ENCODE data around the gene SLC22A31.

SLC22A31 gene

DNA sequence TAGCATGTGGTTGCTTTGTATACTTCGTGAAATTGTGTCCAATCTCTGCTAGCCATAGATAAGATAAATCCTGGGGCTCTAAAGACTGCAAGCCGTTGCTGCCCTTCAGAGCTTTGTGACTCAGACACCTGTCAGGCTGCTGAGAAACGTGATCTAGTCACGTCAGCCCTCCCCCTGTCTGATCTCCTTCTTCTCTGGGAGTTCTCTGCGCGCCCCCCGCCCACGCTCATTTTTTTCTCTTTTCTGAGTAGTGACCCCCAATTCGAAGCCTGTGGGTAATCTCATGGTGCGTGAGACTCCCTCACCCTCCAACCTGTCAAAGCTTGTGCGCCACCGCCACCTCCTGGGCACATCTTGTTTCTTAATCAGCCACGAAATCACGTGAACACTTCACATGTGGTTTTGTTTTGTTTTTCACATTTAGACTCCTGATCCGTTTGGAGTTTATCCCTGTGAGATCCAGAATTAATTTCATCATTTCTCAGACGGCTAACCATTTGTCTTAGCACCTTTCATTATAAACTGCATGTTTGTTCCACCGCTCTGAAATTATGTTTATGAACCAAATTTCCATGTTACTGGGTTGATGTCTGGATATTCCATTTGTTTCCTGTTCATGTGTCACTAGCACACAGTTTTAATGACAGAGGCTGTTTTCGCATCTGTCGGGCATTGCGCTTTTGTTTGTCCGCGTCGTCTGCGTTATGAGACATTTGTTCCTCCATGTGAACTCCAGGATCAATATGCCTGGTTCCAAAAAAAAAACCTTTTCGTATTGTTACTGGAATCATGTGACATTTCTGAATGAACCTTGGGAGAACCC is 16.2 kb upstream of the SLC22A31 start:
- peak; percentile 46 to 70 for DNase-seq

DNA sequence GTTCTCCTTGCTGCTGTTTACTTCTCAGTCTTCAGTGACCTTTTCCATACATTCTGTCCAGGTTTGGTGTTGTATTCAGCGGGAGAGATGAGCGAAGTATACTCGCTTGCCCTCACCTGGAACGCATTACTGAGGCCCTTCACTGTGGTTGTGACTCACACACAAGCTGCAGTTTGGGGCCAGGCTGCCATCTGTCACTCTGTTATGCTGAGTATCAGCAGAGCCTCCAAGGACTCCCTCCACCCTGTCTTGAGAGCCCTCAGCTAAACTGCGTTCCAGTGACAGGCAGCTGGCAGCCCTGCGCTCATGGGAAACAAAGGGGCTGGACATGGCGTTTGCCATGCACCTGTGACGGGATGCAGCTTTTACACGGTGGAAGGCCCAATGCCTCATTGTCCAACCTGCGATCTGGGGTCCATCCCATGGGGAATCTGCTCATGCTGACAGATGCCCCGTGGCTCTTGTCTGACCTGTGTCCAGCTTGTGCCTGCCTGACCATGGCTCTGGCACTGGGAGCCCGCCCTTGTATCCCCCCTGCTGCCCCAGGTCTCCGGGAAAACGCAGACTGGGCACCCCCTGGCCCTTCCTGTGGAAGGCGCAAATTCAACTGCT is 10.7 kb upstream of the SLC22A31 start:
- no peak for DNase-seq

DNA sequence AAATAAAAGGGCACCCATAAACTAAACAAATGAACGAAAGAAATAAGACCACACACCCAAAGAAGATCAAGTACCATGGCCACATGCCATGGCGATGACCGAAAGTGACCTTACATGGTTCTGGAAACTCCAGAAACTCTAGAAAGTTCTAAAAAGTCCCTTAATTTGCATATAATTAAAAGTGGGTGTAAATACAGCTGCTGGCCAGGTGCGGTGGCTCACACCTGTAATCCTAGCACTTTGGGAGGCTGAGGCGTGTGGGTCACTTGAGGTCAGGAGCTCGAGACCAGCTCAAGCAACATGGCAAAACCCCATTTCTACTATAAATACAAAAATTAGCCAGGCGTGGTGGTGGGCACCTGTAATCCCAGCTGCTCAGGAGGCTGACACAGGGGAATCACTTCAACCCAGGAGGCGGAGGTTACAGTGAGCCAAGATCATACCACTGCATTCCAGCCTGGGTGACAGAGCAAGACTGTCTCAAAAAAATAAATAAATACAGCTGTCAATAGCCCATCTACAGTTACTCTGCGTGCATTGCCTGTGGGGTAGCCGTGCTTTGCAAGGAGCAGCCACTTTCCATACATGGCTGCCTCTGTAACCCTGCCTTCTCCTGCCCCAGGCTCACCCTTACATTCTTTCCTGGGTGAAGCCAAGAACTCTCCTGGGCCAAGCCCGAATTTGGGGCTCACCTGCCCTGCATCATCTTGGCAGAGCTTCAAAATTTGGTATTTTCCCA is 10.0 kb upstream of the SLC22A31 start:
- DNase-seq: no peak

DNA sequence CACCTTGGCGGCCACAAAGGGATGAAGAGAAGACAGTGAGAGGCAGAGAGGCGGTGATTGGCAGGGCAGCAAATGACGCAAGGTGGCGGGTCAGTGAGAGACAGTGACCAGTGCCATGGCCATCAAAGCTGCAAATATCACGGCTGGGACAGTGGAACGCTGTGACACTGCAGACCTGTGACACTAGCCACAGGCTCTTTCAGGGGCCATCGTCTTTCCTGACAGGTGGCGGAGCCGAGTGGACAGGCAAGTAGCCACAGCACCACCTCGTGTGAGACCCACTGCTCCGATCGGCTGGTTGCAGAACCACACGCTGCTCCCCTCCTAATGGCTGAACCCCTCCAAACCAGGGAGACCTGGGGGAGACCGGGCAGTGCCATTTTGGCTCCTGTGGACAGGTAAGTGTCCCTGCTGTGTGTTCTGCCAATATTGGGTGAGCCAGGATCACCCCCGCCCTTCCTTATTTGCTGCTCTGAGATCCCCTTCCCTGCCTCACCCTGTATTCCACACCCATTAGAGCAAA is 9.2 kb upstream of the SLC22A31 start:
- DNase-seq: no peak

DNA sequence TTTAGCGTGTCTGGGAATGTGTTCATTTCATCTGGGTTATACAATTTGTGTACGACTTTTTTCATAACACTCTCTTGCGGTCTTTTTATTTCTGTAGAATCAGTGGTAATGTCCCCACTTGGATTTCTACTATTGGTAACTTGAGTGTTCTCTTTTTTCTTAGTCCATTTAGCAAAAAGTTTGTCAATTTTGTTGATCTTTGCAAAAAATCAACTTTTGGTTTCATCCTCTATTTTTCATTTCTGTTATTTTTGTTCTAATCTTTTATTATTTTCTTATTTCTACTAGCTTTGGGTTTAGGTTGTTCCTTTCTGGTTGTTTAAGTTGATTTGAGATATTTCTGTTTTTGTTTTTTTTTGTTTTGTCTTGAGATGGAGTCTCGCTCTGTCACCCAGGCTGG is 7.7 kb upstream of the SLC22A31 start:
- DNase-seq: no peak

DNA sequence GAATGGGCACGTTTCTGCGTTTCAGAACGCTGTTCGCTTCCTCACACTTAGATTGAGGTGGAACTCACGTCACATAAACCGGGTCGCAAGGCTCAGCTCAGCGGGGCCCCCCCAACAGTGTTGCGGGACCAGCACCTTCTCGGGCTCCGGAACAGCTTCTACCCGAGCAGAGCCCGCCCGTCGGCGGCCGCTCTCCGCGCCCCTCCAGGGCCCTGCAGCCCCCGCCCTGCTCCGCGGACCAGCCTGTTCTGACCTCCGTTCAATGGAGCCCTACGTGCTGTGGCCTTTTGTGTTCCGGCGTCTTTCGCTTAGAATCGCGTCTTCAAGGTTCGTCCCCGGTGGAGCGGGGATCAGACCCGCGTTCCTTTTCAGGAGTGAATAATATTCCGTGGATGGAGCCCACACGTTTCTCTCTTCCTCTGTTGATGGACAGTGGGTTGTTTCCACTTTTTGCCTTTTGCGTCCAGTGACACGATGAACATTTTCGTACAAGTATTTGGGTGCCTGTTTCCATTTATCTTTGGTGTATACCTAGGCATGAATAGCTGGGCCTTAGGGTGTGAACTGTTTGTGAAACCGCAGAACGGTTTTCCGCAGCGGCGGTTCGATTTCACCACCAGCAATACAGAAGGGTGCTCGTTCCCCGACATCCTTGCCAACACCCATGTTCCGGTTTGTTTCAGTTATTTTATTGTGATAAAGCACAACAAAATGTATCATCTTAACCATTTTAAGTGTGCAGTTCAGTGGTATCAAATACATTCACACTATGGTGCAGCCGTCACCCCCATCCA is 2.3 kb upstream of the SLC22A31 start:
- no peak for DNase-seq

DNA sequence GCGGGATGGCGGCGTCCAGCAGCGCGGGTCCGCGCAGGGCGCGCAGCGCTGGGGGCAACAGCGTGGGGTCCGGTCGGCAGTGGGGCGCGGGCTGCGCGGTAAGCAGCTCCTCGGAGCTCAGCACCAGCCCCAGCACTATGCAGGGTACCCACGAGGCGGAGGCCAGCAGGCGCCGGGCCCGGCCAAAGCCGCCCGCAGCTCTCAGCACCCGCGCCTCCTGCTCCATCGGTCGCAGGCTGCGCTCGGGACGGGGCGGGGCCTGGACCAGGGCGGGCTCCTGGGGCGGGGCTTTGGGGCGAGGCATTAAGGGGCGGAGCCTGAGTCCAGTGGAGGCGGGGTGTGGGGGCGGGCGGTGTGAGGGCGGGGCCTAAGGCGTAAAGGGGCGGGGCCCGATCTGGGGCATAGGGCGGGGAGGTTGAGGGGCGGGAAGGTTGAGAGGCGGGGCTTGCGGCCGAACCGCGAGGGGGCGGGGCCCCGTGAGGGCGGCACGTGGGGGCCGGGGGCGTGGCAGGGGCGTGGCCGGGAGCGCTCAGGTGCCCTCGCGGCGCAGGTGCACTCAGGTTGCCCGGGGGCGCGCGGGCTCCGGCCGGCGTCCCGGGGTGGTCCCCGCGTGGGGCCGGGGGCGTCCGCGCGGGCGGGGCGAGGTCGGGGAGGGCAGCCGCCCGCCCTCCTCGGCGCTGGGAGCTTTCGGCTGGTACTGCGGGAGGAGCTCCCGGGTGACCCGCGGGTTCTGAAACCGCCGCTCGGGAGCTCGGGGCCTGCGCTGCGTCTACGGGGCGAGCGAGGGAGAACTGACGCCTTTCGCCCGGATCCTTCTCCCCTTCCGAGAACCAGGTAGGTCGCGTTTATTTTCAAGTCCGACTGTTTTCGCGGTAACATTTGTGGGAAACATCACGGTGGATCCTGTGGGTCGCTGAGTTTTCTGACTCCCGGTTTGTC is 1.4 kb upstream of the SLC22A31 start:
- peak; percentile 46 to 94 for DNase-seq

DNA sequence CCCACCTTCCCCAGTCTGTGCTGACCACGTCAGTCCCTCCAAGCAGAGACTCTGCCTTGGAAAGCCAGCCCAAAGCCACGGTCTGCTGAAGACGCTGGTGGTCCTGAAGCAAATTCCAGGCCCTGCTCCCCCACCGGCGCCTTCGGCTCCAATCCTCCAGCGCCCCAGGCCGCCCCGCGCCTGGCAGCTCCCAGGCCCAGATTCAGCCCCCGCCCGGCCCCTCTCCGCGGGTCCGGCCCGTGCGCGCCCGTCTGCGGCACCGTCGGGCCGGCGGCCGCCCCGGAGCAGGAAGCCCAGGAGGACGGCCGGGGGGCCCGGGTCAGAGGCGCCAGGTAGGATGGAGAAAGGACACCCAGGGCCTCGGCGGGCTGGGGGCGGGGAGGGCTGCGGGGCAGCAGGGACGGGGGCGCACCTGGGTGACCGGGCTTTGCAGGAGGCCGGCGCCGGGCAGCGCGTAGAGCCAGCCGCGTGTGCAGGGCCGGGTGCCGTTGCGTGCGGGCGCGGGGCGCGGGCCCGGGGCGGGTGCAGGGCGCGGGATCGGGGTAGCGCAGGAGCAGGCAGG is 594 bp upstream of the SLC22A31 start:
- no peak for DNase-seq

DNA sequence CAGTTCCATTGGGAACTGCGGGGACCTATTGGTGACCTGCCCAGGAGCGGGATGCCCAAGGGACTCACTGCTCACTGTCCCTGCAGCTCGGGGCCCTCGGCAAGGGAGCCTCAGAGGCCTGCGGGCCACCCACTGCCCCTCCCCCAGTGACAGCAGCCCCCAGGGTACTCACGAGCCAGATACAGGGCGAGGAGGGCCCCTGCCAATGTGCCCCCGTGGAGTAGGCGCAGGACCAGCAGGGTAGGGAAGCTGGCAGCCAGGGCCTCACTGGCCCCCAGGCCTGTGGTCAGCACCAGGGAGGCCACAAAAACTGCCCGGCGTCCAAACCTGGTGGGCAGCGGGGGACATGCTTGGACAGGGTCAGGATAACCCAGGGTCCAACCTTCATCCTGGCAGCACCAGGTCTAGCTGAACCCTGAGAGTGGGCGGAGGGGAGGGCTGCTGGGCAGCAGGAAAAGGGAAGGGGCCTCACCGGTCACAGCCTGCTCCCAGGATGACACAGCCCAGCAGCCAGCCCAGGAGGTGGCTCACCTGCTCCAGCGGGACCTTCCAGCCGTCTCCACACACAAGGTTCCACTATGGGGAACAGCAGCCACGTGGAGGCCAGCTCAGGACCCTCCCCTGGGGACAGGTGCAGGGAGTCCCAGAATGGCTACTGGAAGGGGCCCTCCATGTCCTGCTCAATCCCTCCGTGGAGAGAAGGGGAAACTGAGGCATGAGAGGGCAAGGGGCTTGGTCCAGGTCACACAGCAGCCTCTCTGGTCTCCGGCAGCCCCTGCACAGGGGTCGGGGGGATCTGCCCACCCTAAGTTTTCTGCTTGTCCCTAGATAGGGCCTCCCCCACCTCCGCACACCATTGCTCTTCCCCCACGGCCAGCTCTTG is 855 bp downstream of the SLC22A31 start:
- DNase-seq: no peak

DNA sequence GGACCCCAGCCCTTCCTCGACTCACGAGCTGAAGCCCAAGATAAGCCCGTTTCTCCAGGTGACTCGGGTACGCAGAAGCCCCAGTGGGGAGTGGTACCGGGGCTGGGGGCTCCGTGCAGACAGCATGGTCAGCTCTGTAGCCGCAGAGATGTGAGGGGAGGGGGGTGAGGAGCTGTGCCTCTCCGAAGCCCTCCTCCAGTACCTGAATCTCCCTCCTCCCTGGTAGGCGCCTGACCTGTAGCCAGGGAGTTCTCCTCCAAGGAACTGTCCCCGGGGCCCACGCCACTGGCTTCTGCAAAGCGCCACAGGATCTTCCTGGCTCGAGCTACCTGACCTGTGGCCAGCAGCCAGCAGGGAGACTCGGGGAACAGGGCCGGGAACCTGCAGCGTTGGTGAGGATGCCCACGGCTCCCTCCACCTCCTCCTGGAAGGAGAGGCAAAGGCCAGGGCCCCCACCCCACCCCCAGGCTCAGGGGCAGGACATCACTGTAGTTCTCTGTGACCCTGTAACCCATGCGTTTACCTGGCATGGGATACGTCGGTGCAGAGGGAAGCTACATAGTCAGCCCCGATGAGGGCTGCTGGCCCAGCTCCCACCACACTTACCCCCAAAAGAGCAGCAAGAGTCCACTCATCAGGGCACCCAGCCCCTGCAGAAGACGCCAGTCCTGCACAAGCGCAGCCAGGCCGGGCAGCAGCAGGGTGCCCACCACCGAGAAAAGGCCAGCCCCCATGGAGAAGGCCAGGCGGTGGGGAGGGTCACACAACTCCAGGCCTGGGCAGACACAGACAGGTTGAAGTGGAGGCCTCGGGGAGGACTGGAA is 1.7 kb downstream of the SLC22A31 start:
- no peak for DNase-seq

DNA sequence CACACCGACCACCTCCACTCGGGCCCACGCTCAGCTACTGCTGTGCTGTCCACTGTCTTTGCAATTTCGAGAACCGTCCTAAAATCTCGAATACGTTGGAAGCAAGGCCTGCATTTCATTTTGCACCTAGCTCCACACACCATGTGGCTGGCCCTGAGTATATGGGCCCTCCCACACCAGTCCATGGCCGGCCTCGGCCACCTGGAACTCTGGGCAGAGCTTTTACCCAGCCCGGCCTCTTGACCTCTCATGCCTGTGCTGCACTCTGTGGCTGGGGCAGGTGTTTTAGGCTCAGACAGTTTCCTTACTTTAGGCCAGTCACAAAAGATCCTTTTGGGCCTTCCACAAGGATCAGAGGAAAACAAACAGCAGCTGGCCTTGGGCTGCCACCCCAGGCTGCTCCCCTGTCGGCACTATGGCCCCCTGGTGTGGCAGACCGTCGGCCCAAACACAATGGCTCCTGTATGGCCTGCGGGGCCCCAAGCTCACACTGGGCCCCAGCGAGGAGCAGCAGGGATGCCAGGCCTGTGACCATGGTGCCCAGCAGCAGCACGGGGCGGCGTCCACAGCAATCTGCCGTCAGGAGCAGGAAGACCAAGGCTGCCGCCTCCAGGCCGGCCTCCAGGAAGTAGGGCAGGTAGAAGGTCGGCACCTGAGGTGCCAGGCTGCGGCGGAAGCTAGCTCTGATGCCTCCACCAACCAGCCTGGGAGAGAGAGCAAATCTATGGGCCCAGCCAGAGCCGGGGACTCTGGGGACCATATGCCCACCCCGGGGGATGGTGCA is 2.5 kb downstream of the SLC22A31 start:
- DNase-seq: no peak

DNA sequence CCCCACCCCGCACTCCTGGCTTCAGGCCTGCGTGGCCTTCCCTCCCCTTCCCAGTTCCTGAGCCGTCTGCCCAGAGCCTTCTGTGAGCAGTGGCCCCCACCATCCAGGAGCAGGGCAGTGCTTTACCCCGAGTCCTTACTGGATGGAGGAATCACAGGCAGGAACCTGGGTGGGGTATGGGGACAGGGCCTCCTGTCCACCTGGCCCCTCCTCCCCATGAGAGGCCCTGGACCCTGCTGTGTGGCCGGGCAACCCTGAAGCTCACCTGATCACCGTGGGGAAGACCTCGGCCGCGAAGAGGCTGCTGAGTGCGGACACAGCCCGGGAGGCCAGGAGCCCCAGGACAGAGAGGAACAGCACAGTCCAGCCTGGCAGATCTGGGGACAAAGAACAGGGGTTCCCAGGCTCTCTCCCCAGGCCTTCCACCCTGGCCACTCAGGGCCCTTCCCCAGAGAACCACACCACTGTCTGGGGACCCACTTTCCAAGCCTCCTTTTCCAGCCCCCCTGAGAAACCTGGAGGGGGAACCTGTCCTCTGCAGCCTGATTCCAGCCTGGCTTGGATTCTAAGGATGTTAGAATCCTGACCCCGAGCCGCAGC is 3.2 kb downstream of the SLC22A31 start:
- no peak for DNase-seq

DNA sequence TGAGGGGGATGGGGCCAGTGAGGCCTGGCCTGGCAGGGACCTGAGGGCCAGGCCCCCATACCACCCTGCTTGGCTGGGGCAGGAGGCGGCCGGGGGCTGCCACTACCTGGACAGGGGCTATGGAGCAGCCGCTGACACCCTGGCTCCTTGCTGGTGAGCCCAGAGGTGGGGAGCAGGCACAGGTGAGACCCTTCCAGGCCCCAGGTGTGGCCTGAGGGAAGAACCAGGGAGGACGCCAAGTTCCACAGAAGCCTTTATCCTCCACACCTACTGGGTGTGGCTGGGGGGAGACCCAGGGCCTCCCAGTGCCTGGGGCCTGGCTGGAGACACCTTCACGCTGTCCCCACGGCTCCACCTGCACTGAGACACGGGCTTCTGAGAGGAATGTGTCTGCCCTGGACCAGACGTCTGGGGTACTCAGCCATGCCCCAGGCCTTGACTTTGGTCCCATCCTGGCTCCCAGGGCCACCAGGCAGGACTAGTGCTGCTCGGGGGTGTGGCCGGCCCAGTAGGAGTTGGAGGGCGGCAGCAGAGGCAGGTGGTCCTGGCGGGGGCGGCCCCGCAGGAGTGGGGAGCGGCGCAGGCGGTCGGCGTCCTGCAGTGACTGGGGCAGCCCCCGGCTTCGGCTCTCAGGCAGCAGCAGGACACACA is 4.7 kb downstream of the SLC22A31 start:
- no peak for DNase-seq

DNA sequence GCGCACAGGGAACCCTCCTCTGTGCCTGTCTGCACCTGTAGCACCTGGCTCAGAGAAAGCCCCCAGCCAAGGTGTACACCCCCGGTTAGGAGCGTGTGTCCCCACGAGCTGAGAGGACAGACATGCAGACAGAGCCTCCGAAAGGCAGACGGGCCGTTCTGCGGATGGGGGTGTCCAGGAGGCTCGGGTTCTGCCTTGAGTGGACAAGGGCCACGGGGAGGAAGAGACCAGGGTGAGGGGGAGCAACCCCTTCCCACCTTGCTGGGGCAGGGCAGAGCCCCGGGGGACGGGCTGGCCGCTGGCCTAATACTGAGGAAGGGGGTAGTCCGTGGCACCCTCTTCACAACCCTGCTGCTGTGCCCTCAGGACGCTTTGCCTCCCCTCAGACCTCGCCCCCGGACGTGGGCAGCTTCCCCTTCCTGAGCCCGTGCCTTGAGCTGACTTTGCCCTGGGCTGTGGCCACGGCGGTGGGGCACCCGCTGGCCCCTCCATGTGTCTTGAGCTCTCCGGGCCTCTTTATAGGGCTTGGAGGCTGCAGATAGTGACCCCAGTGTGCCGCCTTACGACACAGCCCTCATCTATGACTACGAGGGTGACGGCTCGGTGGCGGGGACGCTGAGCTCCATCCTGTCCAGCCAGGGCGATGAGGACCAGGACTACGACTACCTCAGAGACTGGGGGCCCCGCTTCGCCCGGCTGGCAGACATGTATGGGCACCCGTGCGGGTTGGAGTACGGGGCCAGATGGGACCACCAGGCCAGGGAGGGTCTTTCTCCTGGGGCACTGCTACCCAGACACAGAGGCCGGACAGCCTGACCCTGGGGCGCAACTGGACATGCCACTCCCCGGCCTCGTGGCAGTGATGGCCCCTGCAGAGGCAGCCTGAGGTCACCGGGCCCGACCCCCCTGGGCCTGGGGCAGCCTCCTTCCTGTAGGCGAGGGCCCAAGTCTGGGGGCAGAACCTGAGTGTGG is 5.7 kb downstream of the SLC22A31 start:
- DNase-seq: no peak

DNA sequence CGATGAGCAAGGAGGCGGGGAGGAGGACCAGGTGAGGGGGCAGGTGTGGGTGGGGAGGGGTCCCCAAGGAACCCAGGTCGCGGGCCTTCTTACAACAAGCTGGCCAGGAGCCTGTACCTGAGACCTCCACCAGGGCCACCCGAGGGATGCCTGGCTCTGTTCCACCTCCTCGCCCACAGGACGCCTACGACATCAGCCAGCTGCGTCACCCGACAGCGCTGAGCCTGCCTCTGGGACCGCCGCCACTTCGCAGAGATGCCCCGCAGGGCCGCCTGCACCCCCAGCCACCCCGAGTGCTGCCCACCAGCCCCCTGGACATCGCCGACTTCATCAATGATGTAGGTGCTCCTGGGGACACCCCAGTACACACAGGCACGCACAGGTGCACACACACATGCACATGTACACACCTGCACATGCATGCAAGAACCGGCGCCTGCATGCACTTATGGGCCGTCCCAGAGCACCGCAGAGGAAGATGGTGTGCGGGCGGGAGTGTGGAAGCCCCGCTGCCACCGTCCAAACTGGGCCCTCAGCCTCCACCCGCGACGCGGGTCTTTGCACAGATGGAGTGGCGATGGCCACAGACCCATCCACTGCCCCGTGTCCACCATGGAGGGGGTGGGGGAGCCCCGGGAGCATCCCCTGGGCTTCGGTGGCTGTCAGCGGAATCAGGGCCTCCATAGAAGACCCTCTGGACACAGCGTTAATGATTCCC is 6.6 kb downstream of the SLC22A31 start:
- DNase-seq: peak in 1 of 2 experiments; percentile 59
